CD1c-positive myeloid dendritic cell (primary cell): Measurements from ENCODE around the gene MAPKAP1.
"Not testable (repeated sequence)": the region's sequence is repeated elsewhere in the genome, so short reads cannot be mapped to it uniquely, and the experiment has no call there.

Experiments used
- DNase-seq: peaks from one replicate; pipeline ENCODE4 v3.0.0-alpha.2; 2016; ENCODE audit errors: extremely low spot score

Gene MAPKAP1

GRCh38 chr9:125413579-125413978 is 293.4 kb downstream of the MAPKAP1 start:
- no peak for DNase-seq

- DNase-seq: no peak
Observed at GRCh38 chr9:125412166-125412565, 294.8 kb downstream of the MAPKAP1 start.

GRCh38 chr9:125411171-125411756 is 295.7 kb downstream of the MAPKAP1 start:
- no peak for DNase-seq

DNA sequence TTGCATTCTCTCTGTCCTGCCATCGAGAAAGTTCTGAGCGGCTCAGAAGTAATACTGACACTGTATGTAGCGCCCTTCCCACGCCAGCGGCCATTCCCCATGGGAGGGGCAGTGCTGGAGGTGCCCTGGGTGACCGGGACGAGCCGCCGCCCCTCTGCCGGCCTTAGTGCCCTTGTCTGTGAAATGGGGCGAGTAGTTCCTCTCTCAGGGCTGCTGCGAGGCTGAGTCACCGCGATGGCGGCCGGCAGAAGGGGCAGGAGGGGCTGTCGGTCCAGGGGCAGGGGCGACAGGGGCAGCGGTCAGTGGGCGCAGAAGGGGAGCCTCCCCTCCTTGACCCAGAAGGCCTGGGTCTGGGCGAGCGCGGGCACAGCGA is 296.5 kb downstream of the MAPKAP1 start:
- DNase-seq: no peak

GRCh38 chr9:125409637-125410521 is 297.1 kb downstream of the MAPKAP1 start:
- peak; percentile 30 for DNase-seq

DNA sequence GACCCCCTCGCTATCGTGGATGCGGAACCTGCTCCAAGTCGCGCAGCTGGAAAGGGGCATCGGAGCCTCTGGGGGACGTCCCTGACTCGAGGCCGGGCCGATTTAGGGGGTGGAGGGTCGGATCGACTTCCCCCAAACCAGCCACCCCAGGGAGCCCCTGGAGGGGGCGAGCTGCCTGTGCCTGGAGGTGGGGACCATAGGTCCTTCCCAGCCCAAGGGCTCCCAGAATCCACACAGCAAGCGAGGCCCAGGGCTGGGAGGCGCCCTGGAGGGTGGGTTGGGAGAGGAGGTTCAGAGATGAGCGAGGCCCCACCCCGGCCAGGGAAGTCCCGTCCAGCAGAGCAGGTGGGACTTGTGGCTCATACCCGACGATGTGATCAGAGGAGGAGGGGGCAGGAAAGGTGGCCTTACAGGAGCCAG is 297.8 kb downstream of the MAPKAP1 start:
- no peak for DNase-seq

DNA sequence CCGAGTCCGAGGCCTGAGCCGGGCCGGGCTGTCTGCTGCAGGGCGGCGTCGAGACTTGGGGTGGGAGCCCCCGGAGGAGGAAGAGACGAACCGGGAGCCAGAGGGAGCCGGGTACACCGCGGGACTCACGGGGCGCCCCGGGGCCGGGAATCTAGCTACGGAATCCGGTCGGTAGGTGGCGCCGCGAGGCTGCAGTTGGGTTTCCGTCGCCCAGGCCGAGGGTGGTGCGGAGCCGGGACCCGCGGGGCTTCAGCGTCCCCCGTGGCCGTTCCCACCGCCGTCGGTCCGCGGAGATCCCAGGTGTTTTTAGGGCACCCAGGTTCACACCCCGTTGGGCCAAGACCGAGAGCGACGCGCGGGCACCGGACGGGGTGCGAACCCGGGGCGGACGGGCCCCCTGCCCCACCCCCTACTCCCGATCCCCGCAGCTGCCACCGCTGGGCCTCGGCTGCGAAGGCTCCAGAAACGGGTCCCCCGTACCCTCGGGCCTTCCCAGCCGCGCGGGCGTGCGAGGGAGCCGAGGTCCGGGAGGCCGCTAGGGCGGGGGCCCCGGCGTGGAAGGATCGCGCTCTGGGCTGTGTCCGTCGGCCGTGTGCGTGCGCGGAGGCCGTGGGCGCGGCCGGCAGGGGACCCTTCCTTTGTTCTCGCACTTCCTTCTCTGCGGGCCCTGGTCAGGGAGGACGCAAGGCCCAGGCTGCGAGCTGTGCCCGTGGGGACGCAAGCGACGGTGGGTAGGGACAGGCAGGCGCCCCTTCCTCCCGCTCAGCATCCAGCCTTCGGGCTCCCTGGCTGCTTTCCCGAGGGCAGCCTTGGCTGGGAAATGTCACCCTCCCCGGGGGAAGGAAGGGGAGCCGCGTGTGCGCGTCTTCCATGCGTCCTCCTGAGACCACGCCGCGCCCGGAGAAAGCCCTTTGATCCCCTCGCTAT is 298.8 kb downstream of the MAPKAP1 start:
- peak; percentile 81 for DNase-seq

GRCh38 chr9:125407432-125407973 is 299.5 kb downstream of the MAPKAP1 start:
- DNase-seq: no peak

- DNase-seq: no peak
Observed at GRCh38 chr9:125406810-125407087, 300.3 kb downstream of the MAPKAP1 start.

DNA sequence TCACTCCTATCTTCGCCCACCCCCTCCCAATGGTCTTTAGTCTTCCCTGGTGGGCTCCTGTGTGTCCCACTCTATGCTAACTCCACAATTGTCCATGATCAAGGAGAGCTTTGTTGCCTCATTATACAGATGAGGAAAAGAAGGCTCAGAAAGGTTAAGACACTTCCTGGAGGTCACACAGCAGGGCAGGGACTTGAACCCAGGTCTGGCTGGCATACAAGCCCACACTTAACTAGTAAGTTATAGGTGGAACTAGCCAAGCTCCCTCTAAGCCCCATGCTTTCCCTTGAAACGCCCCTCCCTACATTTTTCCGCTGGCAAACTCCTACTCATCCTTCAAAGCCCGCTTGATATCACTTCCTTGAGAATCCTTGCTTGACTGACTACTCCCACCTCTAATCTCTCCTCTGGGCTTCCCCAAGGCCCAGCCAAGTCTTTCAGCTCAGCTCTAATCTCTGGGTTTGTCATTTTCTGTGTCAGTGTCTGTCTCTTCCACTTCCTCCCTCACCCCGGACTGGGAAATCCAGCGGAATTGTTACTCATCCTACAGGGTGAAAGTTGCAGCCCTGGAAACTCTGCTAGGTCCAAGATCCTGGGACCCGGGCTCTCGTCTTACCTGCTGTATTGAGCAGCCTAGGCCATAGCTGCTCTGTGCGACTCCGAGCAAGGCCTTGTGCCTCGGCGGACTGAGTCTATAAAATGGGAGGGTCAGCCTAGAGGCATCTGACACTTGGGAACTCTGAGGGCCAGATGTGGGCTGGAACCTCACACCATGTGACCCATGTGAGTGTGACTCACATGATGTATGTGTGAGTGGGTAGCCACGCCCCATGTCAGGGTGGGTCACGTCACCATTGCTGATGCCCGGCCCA is 300.8 kb downstream of the MAPKAP1 start:
- DNase-seq: peak; percentile 48

- DNase-seq: no peak
Observed at GRCh38 chr9:125404733-125405132, 302.3 kb downstream of the MAPKAP1 start.

DNA sequence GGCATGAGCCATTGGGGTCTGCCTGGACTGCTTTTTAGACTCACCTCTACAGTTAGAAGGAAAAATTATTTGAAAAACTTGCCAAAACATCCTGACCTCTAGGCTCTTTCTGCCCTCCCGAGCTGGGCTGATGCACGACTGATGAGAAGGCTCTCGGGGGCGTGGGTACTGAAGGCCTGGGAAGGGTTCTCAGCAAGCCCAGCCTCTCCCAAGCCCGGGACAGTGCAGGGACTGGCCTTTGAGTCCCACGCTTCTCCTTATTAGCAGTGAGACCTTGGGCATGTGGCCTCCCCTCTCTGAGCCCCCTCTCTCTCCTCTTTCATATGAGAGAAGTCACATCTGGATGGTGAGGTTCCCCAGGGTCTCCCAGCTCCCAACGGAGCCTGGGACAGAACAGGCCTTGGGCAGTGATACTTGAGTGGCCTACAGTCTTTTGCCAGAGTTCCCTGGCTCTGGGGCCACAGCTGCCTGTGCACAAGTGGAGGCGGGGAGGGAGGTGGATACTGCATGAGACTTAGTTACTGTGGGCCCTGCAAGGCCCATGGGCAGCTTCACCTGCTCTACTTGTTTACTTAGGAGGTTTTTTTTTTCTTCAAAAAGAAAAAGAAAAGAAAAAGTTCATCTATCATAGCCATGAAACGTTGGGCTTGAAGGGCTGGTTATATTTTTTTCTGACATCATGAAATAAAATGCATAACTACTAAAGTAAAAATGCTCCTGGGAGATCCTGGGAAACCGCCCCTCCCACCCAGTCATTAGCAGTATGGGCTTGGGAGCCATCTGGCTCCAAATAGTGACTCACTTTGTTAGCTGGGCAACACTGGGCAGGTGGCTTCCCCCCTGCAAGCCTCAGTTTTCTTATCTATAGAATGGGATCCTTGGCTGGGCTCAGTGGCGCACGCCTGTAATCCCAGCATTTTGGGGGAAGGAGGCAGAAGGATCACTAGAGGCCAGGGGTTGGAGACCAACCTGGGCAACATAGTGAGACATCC is 306.0 kb downstream of the MAPKAP1 start:
- DNase-seq: no peak

GRCh38 chr9:125400232-125400631 is 306.8 kb downstream of the MAPKAP1 start:
- not testable (repeated sequence) for DNase-seq

GRCh38 chr9:125399666-125400065 is 307.3 kb downstream of the MAPKAP1 start:
- DNase-seq: no peak

GRCh38 chr9:125399165-125399564 is 307.8 kb downstream of the MAPKAP1 start:
- no peak for DNase-seq

GRCh38 chr9:125398243-125398642 is 308.8 kb downstream of the MAPKAP1 start:
- no peak for DNase-seq

- no peak for DNase-seq
Observed at GRCh38 chr9:125397736-125398135, 309.3 kb downstream of the MAPKAP1 start.

- no peak for DNase-seq
Observed at GRCh38 chr9:125396799-125397198, 310.2 kb downstream of the MAPKAP1 start.

GRCh38 chr9:125393426-125393825 is 313.6 kb downstream of the MAPKAP1 start:
- no peak for DNase-seq

GRCh38 chr9:125391704-125392103 is 315.3 kb downstream of the MAPKAP1 start:
- DNase-seq: no peak
